HL-60 (cell line): Measurements from ENCODE around the gene RELT.

Experiments
- CTCF ChIP-seq: IDR thresholded peaks from one replicate; pipeline ENCODE4 v1.5.1; 2011; ENCODE audit warnings: low read length, control low read depth, inconsistent platforms; ENCODE audit not compliant: insufficient read depth
- GABPA ChIP-seq: IDR thresholded peaks from 2 replicates; pipeline ENCODE4 v1.6.1; 2012; ENCODE audit warnings: low read depth

GRCh38 chr11:73356979-73357860 lies 19.0 kb upstream of the RELT start:
- TF ChIP-seq GABPA (no peak), CTCF (no peak)
